Immature natural killer cell (primary cell): Measurements from ENCODE around the gene SLC5A10. TPM values are rescaled to one million over a fixed set of nuclear protein-coding genes. Genes with fewer than 3 reads are reported as not detected.
A peak's percentile ranks its signal among the peaks of the same experiment; 100 is the strongest.

ENCODE experiments used
- DNase-seq, 3 donors: peaks; one replicate each; pipeline ENCODE4 v3.0.0; 2022; ENCODE audit warnings: mixed read lengths in 1 of 3
- H3K27ac Mint-ChIP-seq, 6 donors: one replicate each; pipeline ENCODE4 v1.8.0; 2020; ENCODE audit warnings: mixed read lengths in 6 of 6, mild to moderate bottlenecking in 5 of 6, inconsistent platforms in 4 of 6, moderate library complexity in 3 of 6
- H3K27me3 Mint-ChIP-seq, 3 donors: one replicate each; pipeline ENCODE4 v1.8.0; 2020 to 2021; ENCODE audit warnings: low read depth in 3 of 3, mild to moderate bottlenecking in 3 of 3, mixed read lengths in 3 of 3, moderate library complexity in 3 of 3, inconsistent platforms in 1 of 3
- H3K36me3 Mint-ChIP-seq, 3 donors: one replicate each; pipeline ENCODE4 v1.8.0; 2020; ENCODE audit warnings: mixed read lengths in 3 of 3, inconsistent platforms in 2 of 3, mild to moderate bottlenecking in 2 of 3
- H3K4me1 Mint-ChIP-seq, 2 donors: one replicate each; pipeline ENCODE4 v1.8.0; 2020; ENCODE audit warnings: inconsistent platforms in 2 of 2, mild to moderate bottlenecking in 2 of 2, mixed read lengths in 2 of 2, moderate library complexity in 1 of 2
- H3K4me3 Mint-ChIP-seq, 5 donors: one replicate each; pipeline ENCODE4 v1.8.0; 2020; ENCODE audit warnings: mild to moderate bottlenecking in 5 of 5, mixed read lengths in 5 of 5, inconsistent platforms in 3 of 5, moderate library complexity in 3 of 5
- H3K9me3 Mint-ChIP-seq, 6 donors: one replicate each; pipeline ENCODE4 v1.8.0; 2020; ENCODE audit warnings: mild to moderate bottlenecking in 6 of 6, mixed read lengths in 6 of 6, inconsistent platforms in 4 of 6, moderate library complexity in 3 of 6
- polyA plus RNA-seq, 3 donors: library from polyadenylated mRNA; unstranded; fragments of 300-500 nt; fragmentation: Illumina TruSeq; gene quantifications; one replicate each; pipeline ENCODE4 v1.2.3, GENCODE V29; 2021

The SLC5A10 gene
- polyA plus RNA-seq, 3 donors from 2014 or later = not detected

DNA sequence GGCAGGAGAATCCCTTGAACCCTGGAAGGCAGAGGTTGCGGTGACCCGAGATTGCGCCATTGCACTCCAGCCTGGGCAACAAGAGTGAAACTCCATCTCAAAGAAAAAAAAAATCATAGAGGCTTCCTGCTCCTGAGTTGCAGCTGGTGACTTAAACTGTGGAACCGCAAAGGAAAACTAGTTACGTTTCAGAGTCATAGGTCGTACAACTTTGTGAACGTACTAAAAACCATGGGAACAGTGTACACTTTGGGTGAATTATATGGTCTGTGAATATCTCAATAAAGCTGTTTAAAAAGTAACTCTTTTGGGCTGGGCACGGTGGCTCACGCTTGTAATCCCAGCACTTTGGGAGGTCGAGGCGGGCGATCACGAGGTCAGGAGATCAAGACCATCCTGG, 23.6 kb downstream of the SLC5A10 start:
- no peaks in the 10 kb centered on the region for H3K4me1 Mint-ChIP-seq
- no peak overlapping the region for H3K27ac Mint-ChIP-seq
- peaks cover 0 to 3% (median 0%) of the 10 kb centered on the region in 3 donors for H3K36me3 Mint-ChIP-seq
- no peak overlapping the region for H3K4me3 Mint-ChIP-seq
- H3K9me3 Mint-ChIP-seq = no peaks in the 10 kb centered on the region
- no peak for DNase-seq
- H3K27me3 Mint-ChIP-seq = peaks cover 0 to 2% (median 2%) of the 10 kb centered on the region in 3 donors

DNA sequence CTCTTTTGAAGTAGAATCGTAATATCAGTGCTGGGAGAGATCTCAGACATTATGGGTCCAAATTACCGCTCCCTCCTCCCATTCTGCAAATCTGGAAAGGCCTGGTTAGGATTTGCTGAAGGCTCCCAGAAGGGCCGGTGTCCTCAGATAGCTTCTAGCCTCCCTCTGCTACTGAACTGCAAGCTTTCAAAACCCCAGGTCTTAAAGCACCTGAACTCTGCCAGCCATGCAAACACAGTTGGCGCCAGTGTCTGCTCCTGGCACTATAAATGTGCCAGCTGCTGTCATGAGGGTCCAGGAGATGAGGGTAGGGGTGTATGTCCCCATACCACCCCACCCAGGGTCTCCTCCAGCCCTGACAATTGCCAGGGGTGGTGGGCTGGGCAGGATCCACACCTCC, 24.2 kb downstream of the SLC5A10 start:
- peaks cover 0 to 3% (median 0%) of the 10 kb centered on the region in 3 donors for H3K36me3 Mint-ChIP-seq
- no peak for DNase-seq
- no peak overlapping the region for H3K27ac Mint-ChIP-seq
- no peaks in the 10 kb centered on the region for H3K4me1 Mint-ChIP-seq
- no peak overlapping the region for H3K4me3 Mint-ChIP-seq
- H3K9me3 Mint-ChIP-seq = no peaks in the 10 kb centered on the region
- peaks cover 0 to 2% (median 2%) of the 10 kb centered on the region in 3 donors for H3K27me3 Mint-ChIP-seq

DNA sequence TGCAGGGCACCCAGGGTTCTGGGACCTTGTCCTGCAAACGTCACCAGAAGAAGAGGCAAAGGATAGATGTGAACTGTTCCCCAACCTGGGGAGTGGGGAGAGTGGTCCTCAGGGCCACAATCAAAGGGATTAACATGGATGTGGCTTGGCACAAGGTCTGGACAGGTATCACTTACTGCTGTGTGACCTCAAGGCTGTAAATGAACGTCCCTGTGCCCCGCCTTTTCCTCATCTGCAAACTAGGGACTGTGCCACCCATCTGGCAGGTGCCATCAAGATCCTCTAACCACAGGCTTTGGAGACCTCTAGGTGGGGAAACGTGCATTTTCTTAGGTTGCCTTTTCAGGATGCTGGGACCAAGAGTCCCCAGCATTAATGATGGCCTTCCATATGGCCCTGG, 25.1 kb downstream of the SLC5A10 start:
- Mint-ChIP-seq H3K9me3 (no peaks in the 10 kb centered on the region), H3K36me3 (peaks cover 0 to 3% (median 0%) of the 10 kb centered on the region in 3 donors), H3K4me1 (no peaks in the 10 kb centered on the region), H3K27ac (no peak overlapping the region), H3K4me3 (no peak overlapping the region), H3K27me3 (peaks cover 0 to 2% (median 2%) of the 10 kb centered on the region in 3 donors)
- no peak for DNase-seq

DNA sequence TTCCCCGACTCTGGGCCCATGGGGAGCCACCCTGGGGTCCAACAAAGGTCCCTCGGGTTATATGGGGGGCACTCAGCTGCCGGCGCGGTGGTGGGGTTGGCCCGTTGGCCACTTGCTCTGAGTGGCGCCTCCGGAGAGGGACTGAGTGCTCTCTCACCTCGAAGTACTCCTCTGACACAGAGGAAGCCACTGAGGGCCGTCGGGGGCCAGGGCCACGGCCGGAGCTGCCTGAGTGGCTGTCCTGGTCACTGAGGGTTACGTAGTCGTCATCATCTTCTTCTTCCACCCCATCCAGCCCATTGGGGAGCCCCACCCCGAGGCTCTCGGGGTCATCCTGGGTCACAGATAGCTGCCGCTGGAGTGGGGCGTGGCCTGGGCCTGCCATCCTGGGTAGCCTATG, 25.7 kb downstream of the SLC5A10 start:
- Mint-ChIP-seq H3K36me3 (peaks cover 0 to 3% (median 0%) of the 10 kb centered on the region in 3 donors), H3K27ac (no peak overlapping the region), H3K27me3 (peaks cover 0 to 2% (median 2%) of the 10 kb centered on the region in 3 donors), H3K9me3 (no peaks in the 10 kb centered on the region), H3K4me3 (no peak overlapping the region), H3K4me1 (no peaks in the 10 kb centered on the region)
- no peak for DNase-seq

DNA sequence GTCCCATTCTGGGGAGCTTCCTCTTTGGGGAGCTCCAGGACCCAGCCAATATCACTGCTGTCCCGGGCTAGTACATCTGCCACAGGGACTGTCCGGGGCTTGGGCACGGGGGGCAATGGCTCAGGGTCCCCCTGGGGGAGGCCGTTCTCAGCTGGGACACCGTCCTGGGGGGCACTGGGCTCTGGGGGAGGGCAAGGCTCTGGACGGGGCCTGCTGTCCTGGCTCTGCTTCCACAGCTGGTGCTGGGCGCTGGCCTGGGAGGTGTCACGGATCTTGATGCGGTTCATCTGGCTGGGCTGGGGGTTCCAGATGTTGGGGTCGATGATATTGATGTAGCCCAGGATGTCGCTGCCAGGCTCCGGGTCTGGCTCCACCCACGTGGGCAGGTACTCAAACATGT, 26.1 kb downstream of the SLC5A10 start:
- H3K27me3 Mint-ChIP-seq = peaks cover 0 to 2% (median 2%) of the 10 kb centered on the region in 3 donors
- H3K9me3 Mint-ChIP-seq = no peaks in the 10 kb centered on the region
- H3K36me3 Mint-ChIP-seq = peaks cover 0 to 3% (median 0%) of the 10 kb centered on the region in 3 donors
- H3K4me3 Mint-ChIP-seq = no peak overlapping the region
- H3K27ac Mint-ChIP-seq = no peak overlapping the region
- no peaks in the 10 kb centered on the region for H3K4me1 Mint-ChIP-seq
- DNase-seq = no peak

DNA sequence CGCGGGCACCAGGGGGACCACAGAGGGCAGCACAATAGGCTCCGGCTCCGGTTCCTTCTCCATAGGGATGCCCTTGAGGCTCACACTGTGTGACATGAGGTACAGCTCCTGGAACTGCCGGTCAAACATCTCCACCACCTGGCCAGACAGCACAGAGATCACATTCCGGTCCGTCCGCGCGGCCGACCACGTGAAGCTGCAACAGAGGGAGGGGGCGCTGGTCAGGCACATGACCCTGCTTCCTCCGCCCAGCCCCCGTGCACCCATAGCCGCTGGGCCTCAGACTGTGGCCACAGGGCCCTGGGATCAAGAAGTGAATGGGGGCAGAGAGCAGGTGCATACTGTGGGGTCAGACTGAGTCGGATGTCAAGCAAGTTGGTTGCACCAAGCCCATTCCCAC, 26.7 kb downstream of the SLC5A10 start:
- H3K36me3 Mint-ChIP-seq = peaks cover 0 to 3% (median 0%) of the 10 kb centered on the region in 3 donors
- no peak overlapping the region for H3K27ac Mint-ChIP-seq
- peaks cover 0 to 2% (median 2%) of the 10 kb centered on the region in 3 donors for H3K27me3 Mint-ChIP-seq
- DNase-seq = no peak
- no peaks in the 10 kb centered on the region for H3K9me3 Mint-ChIP-seq
- H3K4me3 Mint-ChIP-seq = no peak overlapping the region
- H3K4me1 Mint-ChIP-seq = no peaks in the 10 kb centered on the region

DNA sequence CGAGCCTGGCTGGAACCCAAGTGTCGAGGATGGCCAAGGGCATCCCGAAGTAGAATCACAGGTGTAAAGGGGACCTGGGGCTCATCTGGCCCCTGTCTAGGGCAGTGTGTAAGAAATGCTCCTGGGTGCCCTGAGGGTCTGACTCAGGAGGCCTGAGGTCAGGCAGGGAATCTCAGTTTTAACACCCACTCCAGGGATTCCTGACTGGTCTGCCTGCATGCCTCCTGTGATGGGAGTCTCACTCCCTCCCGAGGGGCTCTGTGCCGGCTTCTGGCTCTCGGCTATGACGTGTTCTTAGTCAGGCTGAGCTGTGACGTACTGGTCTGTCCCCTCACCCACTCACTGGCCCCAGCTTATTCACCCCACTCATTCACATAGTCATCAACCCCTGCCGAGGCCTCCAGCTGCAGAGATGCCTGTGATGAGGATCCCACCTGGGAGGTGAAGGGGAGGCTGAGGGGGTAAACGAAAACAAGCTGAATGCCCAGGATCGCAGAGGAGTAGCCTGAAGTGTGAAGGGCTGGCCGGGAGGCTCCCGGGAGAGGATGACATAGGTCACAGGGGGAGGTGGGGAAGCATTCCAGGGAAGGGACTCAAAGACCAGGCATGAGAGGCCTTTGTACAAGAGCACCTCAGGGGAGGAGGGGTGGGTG, 28.8 kb downstream of the SLC5A10 start:
- Mint-ChIP-seq H3K27ac (no peak overlapping the region), H3K4me3 (no peak overlapping the region), H3K4me1 (no peaks in the 10 kb centered on the region), H3K9me3 (no peaks in the 10 kb centered on the region), H3K27me3 (peaks cover 0 to 2% (median 2%) of the 10 kb centered on the region in 3 donors), H3K36me3 (peaks cover 0 to 3% (median 0%) of the 10 kb centered on the region in 3 donors)
- no peak for DNase-seq

DNA sequence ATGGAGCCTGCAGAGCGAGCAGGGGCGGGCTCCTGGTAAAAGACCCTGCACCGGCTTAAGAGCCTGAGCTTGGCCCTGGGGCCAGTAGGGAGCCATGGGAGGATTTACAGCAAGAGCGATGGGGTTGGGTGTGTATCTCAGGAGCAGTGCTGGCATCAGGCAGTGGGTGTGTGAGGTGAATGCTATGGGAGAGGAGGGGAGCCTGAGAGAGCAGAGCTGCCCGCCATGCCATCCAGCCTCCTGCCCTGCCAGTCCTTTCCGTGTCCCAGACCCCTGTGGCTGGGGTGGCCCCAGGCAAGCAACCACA, 29.3 kb downstream of the SLC5A10 start:
- Mint-ChIP-seq H3K4me3 (no peak overlapping the region), H3K9me3 (no peaks in the 10 kb centered on the region), H3K27ac (no peak overlapping the region), H3K36me3 (peaks cover 0 to 6% (median 4%) of the 10 kb centered on the region in 3 donors), H3K4me1 (peaks cover 0 to 5% of the 10 kb centered on the region in 2 donors), H3K27me3 (peaks cover 0 to 2% (median 2%) of the 10 kb centered on the region in 3 donors)
- DNase-seq = no peak

DNA sequence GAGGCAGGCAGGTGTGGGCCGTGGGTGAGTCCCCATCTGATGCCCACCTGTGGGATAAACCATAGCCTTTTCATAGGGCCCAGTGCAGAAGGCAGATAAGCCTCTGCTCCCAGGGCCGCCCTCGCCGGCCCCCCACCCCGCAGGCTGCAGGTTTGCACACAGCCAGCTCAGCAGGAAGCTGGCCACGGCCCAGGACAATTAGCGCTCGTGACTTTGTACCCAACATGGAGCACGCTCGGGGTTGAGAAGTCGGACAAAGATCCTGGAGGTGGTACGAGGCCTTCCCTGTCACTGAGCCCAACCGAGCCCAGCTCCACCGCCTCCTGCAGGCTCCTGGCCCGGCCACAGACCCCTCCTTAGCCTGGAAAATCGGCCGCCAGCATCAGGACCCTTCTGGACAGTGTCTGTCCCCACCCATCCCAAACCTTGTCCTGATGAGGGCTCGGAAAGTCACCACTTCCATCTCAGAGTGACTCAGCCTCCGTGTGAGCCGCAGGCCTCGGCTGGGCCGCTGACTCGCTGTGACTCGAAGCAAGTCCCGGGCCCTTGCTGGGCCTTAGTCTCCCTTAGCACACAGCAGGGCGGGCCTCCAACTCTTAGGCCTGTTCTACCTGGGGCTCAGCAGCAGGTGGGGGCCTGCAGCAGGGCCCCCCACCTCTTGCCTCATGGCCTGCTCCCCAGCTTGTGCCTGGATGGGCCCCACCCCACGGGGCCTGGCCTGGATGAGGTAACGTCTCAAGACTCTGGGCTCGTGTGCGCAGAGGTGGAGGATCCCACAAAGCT, 29.9 kb downstream of the SLC5A10 start:
- Mint-ChIP-seq H3K9me3 (no peaks in the 10 kb centered on the region), H3K27me3 (peaks cover 0 to 3% (median 3%) of the 10 kb centered on the region in 3 donors), H3K4me1 (peaks cover 1 to 10% of the 10 kb centered on the region in 2 donors), H3K36me3 (peaks cover 0 to 6% (median 4%) of the 10 kb centered on the region in 3 donors), H3K4me3 (no peak overlapping the region), H3K27ac (no peak overlapping the region)
- no peak for DNase-seq

DNA sequence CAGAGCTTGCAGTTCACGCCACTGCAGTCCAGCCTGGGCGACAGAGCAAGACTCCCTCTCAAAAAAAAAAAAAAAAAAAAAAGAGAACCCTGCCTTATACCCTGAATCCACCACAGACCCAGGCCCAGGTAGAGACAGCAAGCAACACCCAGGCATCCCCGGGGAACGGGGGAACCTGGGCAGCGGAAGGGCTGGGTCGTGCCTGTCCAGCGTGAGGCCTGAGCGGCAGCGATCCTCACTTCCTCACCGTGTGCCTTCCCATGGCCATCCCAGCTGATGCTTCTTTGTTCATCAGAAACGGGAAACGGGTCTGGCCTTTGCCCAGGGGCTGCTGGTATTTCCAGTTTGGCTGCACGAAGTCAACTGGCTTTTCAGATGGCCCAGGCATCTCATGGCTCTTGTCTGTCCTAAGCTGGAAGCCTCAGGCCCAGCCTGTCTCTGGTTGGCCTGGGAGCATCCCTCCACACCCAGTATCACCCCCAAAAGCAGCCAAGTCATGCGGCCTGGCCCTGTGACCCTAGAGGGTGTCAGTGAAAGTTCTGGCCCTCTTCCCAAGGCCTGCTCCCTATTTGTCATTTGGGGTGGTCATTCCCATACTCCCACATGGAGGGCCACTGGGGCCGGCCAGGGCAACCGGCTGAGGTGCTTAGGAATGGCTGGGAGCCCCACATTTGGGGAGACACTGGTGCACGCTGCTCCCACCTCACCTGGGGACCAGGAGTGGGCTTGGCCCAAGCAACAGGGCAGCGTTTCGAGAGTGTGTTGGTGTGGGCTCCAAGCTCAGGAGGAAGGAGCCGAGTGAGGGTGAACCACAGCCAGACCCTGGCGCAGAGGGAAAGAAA, 32.5 kb downstream of the SLC5A10 start:
- Mint-ChIP-seq H3K4me3 (no peak overlapping the region), H3K27me3 (peaks cover 0 to 6% (median 2%) of the 10 kb centered on the region in 3 donors), H3K27ac (no peak overlapping the region), H3K36me3 (peaks cover 0 to 6% (median 4%) of the 10 kb centered on the region in 3 donors), H3K9me3 (no peaks in the 10 kb centered on the region), H3K4me1 (peaks cover 7 to 24% of the 10 kb centered on the region in 2 donors)
- DNase-seq = no peak

DNA sequence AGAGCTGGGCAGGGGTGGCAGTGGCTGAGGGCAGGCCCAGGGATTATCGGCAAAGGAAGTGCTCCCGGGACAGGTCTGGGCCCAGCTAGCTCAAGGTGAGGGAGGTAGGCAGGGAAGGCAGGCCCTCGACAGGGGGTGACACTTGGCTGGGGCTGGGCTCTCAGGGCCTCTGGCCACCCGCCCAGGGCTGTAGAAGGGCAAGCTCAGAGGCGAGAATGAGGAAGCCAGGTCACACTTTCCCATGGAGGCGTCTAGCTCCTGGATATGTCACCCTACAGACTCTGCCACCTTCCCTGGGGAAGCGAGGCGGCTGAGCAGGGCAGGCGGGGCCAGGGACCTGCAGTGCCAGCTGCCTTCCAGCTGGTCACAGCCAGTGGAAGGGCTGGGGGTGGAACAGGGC, 33.5 kb downstream of the SLC5A10 start:
- Mint-ChIP-seq H3K4me3 (no peak overlapping the region), H3K27ac (no peak overlapping the region), H3K27me3 (peaks cover 0 to 4% (median 2%) of the 10 kb centered on the region in 3 donors), H3K4me1 (peaks cover 7 to 24% of the 10 kb centered on the region in 2 donors), H3K36me3 (peaks cover 0 to 6% (median 4%) of the 10 kb centered on the region in 3 donors), H3K9me3 (no peaks in the 10 kb centered on the region)
- DNase-seq = no peak

DNA sequence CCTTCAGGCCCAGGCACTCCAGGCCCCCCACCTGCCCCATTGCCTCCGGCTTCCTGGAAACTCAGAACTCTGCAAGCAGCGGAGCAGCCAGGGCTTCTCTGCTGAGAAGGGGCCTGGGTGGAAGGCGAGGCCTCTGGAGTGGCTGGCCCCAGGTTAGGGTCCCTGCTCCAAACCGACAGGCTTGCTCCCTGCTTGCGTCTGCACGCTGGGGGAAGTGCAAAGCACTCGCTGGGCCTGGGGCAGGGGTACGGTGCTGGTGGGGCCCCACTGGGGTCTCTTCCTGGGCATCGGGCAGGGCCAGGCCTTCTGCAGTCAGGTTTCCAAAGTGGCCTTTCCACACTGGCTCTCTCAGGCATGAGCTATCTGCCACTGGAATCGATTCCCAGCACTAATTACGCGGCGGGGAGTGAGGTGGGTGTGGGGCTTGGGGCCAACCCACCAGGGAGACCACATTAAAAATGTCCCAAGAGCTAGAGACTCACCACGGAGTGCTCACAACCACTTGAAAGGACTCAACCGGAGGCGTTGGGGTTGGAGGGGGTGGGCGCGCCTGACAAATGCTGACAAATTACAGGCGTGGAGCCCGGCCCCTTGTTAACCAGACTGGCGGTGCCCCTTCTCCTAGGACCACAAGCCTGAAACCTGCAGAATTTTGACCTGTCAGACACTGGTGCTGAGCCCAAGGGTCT, 34.7 kb downstream of the SLC5A10 start:
- H3K27ac Mint-ChIP-seq = no peak overlapping the region
- no peaks in the 10 kb centered on the region for H3K9me3 Mint-ChIP-seq
- H3K27me3 Mint-ChIP-seq = peaks cover 0 to 4% (median 2%) of the 10 kb centered on the region in 3 donors
- peaks cover 0 to 6% (median 4%) of the 10 kb centered on the region in 3 donors for H3K36me3 Mint-ChIP-seq
- DNase-seq = peak; percentile 35 to 39 (median 36)
- H3K4me1 Mint-ChIP-seq = peaks cover 7 to 24% of the 10 kb centered on the region in 2 donors
- no peak overlapping the region for H3K4me3 Mint-ChIP-seq

DNA sequence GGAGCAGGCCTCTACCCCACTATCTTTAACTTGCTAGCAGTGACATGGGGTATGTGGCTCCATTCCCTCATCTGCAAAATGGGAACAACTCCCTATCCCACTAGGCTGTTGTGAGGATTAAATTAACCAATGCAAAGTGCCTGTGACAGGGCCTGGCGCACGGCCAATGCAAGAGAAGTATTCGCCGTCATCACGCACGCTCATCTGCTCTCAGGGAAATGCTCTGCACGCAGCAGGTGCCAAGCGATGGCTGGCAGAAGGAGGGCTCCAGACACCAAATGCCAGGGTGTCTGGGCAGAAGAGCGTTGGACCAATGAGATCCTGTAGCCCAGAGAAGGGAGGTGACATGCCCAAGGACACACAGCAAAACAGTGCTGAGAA, 35.3 kb downstream of the SLC5A10 start:
- Mint-ChIP-seq H3K36me3 (peaks cover 0 to 6% (median 4%) of the 10 kb centered on the region in 3 donors), H3K27me3 (peaks cover 0 to 4% (median 4%) of the 10 kb centered on the region in 3 donors), H3K9me3 (no peaks in the 10 kb centered on the region), H3K4me3 (no peak overlapping the region), H3K27ac (no peak overlapping the region), H3K4me1 (peaks cover 10 to 25% of the 10 kb centered on the region in 2 donors)
- no peak for DNase-seq
